Activated T-cell treated with anti-CD3 and anti-CD28 coated beads, Interleukin-2, amount 50 U/mL, for 72 hours (primary cell): ENCODE measurements around the gene TPP2. TPM values are rescaled to one million over a fixed set of nuclear protein-coding genes. Genes with fewer than 3 reads are reported as not detected.

ENCODE experiments used
- ATAC-seq, 2 donors: fragments of 150-1000 bp; cut with Tn5 transposase; replicated peaks in 1 of 2; 2 replicates each; pipeline ENCODE4 v1.10.0; 2021; ENCODE audit warnings: moderate library complexity in 2 of 2, mild to moderate bottlenecking in 1 of 2
- DNase-seq, 2 donors: peaks; one replicate each; pipeline ENCODE4 v3.0.0; 2021 to 2022; ENCODE audit warnings: mixed read lengths in 1 of 2
- H3K27ac Mint-ChIP-seq: one replicate; pipeline ENCODE4 v1.8.0; 2022; ENCODE audit warnings: mild to moderate bottlenecking, moderate library complexity, mixed read lengths
- H3K27me3 Mint-ChIP-seq: one replicate; pipeline ENCODE4 v1.8.0; 2022; ENCODE audit warnings: low read depth, mixed read lengths
- H3K36me3 Mint-ChIP-seq, 2 donors: one replicate each; pipeline ENCODE4 v1.8.0; 2022; ENCODE audit warnings: mixed read lengths in 2 of 2, mild to moderate bottlenecking in 1 of 2; ENCODE audit not compliant: insufficient read depth in 2 of 2
- H3K4me1 Mint-ChIP-seq: one replicate; pipeline ENCODE4 v1.8.0; 2022; ENCODE audit warnings: low read depth, mixed read lengths
- H3K4me3 Mint-ChIP-seq, 2 donors: one replicate each; pipeline ENCODE4 v1.8.0; 2022; ENCODE audit warnings: mild to moderate bottlenecking in 2 of 2, mixed read lengths in 2 of 2, moderate library complexity in 2 of 2
- H3K9me3 Mint-ChIP-seq, 2 donors: one replicate each; pipeline ENCODE4 v1.8.0; 2022; ENCODE audit warnings: mixed read lengths in 2 of 2
- total RNA-seq, 2 donors: library from RNA; stranded (reverse); gene quantifications; one replicate each; pipeline ENCODE4 v1.2.3, GENCODE V29; 2022

TPP2 gene
- total RNA-seq, 2 donors from 2014 or later = 55.3 to 67.6 TPM

GRCh38 chr13:102606537-102607309 is 9.9 kb downstream of the TPP2 start:
- Mint-ChIP-seq H3K9me3 (peaks cover 0 to 4% of the 10 kb centered on the region in 2 donors), H3K4me3 (no peak overlapping the region), H3K27ac (peak overlapping the region; percentile 56), H3K27me3 (no peaks in the 10 kb centered on the region), H3K4me1 (peaks cover 51% of the 10 kb centered on the region), H3K36me3 (peaks cover 20 to 50% of the 10 kb centered on the region in 2 donors)
- DNase-seq (no peak), ATAC-seq (no peak)

- Mint-ChIP-seq H3K4me3 (peak overlapping the region in 1 of 2 donors; percentile 53), H3K36me3 (peaks cover 20 to 34% of the 10 kb centered on the region in 2 donors), H3K27ac (peak overlapping the region; percentile 86), H3K4me1 (peaks cover 31% of the 10 kb centered on the region), H3K27me3 (no peaks in the 10 kb centered on the region), H3K9me3 (peaks cover 0 to 4% of the 10 kb centered on the region in 2 donors)
- peak; percentile 59 to 74 for ATAC-seq
- no peak for DNase-seq
Observed at GRCh38 chr13:102608974-102609373, 12.2 kb downstream of the TPP2 start.

GRCh38 chr13:102609696-102610095 is 12.9 kb downstream of the TPP2 start:
- H3K9me3 Mint-ChIP-seq = peaks cover 0 to 4% of the 10 kb centered on the region in 2 donors
- H3K27ac Mint-ChIP-seq = peak overlapping the region; percentile 84
- peaks cover 20 to 34% of the 10 kb centered on the region in 2 donors for H3K36me3 Mint-ChIP-seq
- peak; percentile 8 to 14 for DNase-seq
- peaks cover 24% of the 10 kb centered on the region for H3K4me1 Mint-ChIP-seq
- no peaks in the 10 kb centered on the region for H3K27me3 Mint-ChIP-seq
- ATAC-seq = peak; percentile 72 to 77
- H3K4me3 Mint-ChIP-seq = peak overlapping the region in 1 of 2 donors; percentile 23

GRCh38 chr13:102610296-102610895 is 13.6 kb downstream of the TPP2 start:
- no peaks in the 10 kb centered on the region for H3K27me3 Mint-ChIP-seq
- ATAC-seq (no peak), DNase-seq (no peak)
- peaks cover 0 to 4% of the 10 kb centered on the region in 2 donors for H3K9me3 Mint-ChIP-seq
- H3K4me1 Mint-ChIP-seq = peaks cover 18% of the 10 kb centered on the region
- H3K36me3 Mint-ChIP-seq = peaks cover 18 to 28% of the 10 kb centered on the region in 2 donors
- no peak overlapping the region for H3K4me3 Mint-ChIP-seq
- no peak overlapping the region for H3K27ac Mint-ChIP-seq

GRCh38 chr13:102617697-102618350 is 21.0 kb downstream of the TPP2 start:
- Mint-ChIP-seq H3K36me3 (peaks cover 6 to 25% of the 10 kb centered on the region in 2 donors), H3K27ac (peak overlapping the region; percentile 76), H3K4me3 (no peak overlapping the region), H3K4me1 (peaks cover 5% of the 10 kb centered on the region), H3K27me3 (no peaks in the 10 kb centered on the region), H3K9me3 (no peaks in the 10 kb centered on the region)
- ATAC-seq = no peak
- DNase-seq = no peak

- H3K9me3 Mint-ChIP-seq = no peaks in the 10 kb centered on the region
Observed at GRCh38 chr13:102620516-102620915, 23.7 kb downstream of the TPP2 start.

GRCh38 chr13:102626928-102627327 is 30.1 kb downstream of the TPP2 start:
- Mint-ChIP-seq H3K36me3 (peaks cover 7 to 28% of the 10 kb centered on the region in 2 donors), H3K4me1 (no peaks in the 10 kb centered on the region), H3K27me3 (no peaks in the 10 kb centered on the region), H3K27ac (no peak overlapping the region), H3K4me3 (no peak overlapping the region), H3K9me3 (no peaks in the 10 kb centered on the region)
- ATAC-seq = no peak
- no peak for DNase-seq

More at GRCh38 chr13:102620516-102620915, 23.7 kb downstream of the TPP2 start:
- no peak for ATAC-seq
- H3K4me1 Mint-ChIP-seq = peaks cover 5% of the 10 kb centered on the region
- no peak overlapping the region for H3K27ac Mint-ChIP-seq
- H3K4me3 Mint-ChIP-seq = no peak overlapping the region
- H3K27me3 Mint-ChIP-seq = no peaks in the 10 kb centered on the region
- peaks cover 6 to 23% of the 10 kb centered on the region in 2 donors for H3K36me3 Mint-ChIP-seq
- DNase-seq = no peak

GRCh38 chr13:102628559-102628958 is 31.8 kb downstream of the TPP2 start:
- Mint-ChIP-seq H3K4me1 (no peaks in the 10 kb centered on the region), H3K4me3 (no peak overlapping the region), H3K9me3 (no peaks in the 10 kb centered on the region), H3K27me3 (no peaks in the 10 kb centered on the region), H3K27ac (peak overlapping the region; percentile 55), H3K36me3 (peaks cover 10 to 38% of the 10 kb centered on the region in 2 donors)
- ATAC-seq (no peak), DNase-seq (no peak)

GRCh38 chr13:102631198-102631597 is 34.4 kb downstream of the TPP2 start:
- H3K4me3 Mint-ChIP-seq = no peak overlapping the region
- H3K9me3 Mint-ChIP-seq = no peaks in the 10 kb centered on the region
- H3K27me3 Mint-ChIP-seq = no peaks in the 10 kb centered on the region
- no peak for DNase-seq
- no peak for ATAC-seq
- no peaks in the 10 kb centered on the region for H3K4me1 Mint-ChIP-seq
- H3K27ac Mint-ChIP-seq = no peak overlapping the region
- H3K36me3 Mint-ChIP-seq = peaks cover 19 to 50% of the 10 kb centered on the region in 2 donors

GRCh38 chr13:102638741-102639140 is 42.0 kb downstream of the TPP2 start:
- DNase-seq (no peak), ATAC-seq (no peak)
- Mint-ChIP-seq H3K36me3 (peaks cover 18 to 34% of the 10 kb centered on the region in 2 donors), H3K27me3 (no peaks in the 10 kb centered on the region), H3K4me1 (peaks cover 9% of the 10 kb centered on the region), H3K9me3 (no peaks in the 10 kb centered on the region), H3K4me3 (no peak overlapping the region), H3K27ac (no peak overlapping the region)

- Mint-ChIP-seq H3K36me3 (peaks cover 12 to 24% of the 10 kb centered on the region in 2 donors), H3K9me3 (no peaks in the 10 kb centered on the region), H3K27ac (no peak overlapping the region), H3K4me3 (no peak overlapping the region), H3K4me1 (peaks cover 12% of the 10 kb centered on the region), H3K27me3 (no peaks in the 10 kb centered on the region)
- DNase-seq (no peak), ATAC-seq (no peak)
Observed at GRCh38 chr13:102642029-102642428, 45.2 kb downstream of the TPP2 start.

GRCh38 chr13:102642475-102642874 is 45.7 kb downstream of the TPP2 start:
- Mint-ChIP-seq H3K27me3 (no peaks in the 10 kb centered on the region), H3K9me3 (no peaks in the 10 kb centered on the region), H3K4me3 (no peak overlapping the region), H3K36me3 (peaks cover 12 to 21% of the 10 kb centered on the region in 2 donors), H3K4me1 (peaks cover 12% of the 10 kb centered on the region), H3K27ac (no peak overlapping the region)
- no peak for DNase-seq
- ATAC-seq = no peak

GRCh38 chr13:102643656-102644055 is 46.9 kb downstream of the TPP2 start:
- DNase-seq (no peak), ATAC-seq (no peak)
- H3K36me3 Mint-ChIP-seq = peaks cover 13% of the 10 kb centered on the region in 2 donors
- no peak overlapping the region for H3K4me3 Mint-ChIP-seq
- no peaks in the 10 kb centered on the region for H3K9me3 Mint-ChIP-seq
- no peaks in the 10 kb centered on the region for H3K27me3 Mint-ChIP-seq
- peaks cover 12% of the 10 kb centered on the region for H3K4me1 Mint-ChIP-seq
- H3K27ac Mint-ChIP-seq = peak overlapping the region; percentile 15
